ENCODE measurements around the gene CLEC20A. TPM values are rescaled to one million over a fixed set of nuclear protein-coding genes. Genes with fewer than 3 reads are reported as not detected.

The CLEC20A gene
- total and polyA plus RNA-seq, 9 of the 15 experiments (the other 6 are each of a cell fraction or from before 2014, with no cell fraction given) = not detected

DNA sequence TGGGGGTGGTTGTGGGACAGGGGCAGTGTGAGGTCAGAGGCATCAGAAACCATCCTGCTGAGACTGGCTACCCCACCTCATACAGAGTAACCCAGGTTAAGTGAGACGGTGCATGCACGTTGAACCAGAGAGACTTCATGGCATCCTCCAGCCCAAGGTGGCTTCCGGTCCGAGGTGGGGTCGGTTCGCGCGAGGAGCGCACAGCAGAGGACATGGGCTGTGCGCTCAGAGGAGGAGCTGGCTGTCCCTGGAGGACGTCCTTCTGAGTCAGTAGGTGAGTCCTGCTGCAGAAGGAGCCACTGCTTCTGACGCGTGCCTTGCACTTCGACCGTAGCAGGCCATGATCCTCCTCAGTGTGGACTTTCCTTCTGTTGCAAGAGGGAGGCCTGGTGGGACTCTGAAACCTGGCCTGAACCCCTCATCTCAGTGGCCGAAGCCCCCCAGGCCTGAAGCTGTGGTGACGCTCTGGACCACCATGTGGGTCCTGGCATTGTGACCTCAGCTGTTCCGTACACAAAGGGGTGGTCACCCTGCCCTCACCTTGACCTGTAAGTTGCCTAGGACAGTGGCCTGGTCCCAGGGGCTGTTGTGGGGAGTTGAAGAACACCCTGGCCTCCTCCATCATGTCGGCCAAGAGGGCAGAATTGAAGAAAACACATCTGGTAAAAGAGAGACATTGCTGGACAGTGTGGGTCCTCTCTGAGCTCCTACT is 16.0 kb upstream of the CLEC20A start, which contains the start of gene TEX35:
Gene TEX35 (plus strand): TSS at position 544 of the 712 bp plus-strand sequence. CDS start 80 bp downstream, at position 624.
- no peaks in the 10 kb centered on the region for H4K20me1 ChIP-seq (replicated peaks; ENCODE audit: control insufficient read depth, insufficient read depth, low read length)
- H3K36me3 ChIP-seq (ENCODE audit: control insufficient read depth, insufficient read depth, low read length) = no peaks in the 10 kb centered on the region
- H2AFZ ChIP-seq (ENCODE audit: low read depth, low read length) = peak within 1 kb of the TSS; percentile 6; the same call in 1 of the 2 replicates
- in situ Hi-C loops (cut with MboI) = loop anchor here (5.0 kb wide), 1 partner anchor 200 kb away; no protein-coding TSS in a partner anchor
- H3K9me3 ChIP-seq (replicated peaks; ENCODE audit: control insufficient read depth, insufficient read depth, low read depth, low read length) = no peaks in the 10 kb centered on the region
- CTCF ChIA-PET (ENCODE audit: low intra/inter-chr PET ratio) = no interaction called here
- FAIRE-seq (no peak), ATAC-seq (no peak), DNase-seq (ENCODE audit: extremely low read depth in 1 of 4, low spot score in 3 of 4) (no peak)
- no peak within 1 kb of the TSS for H3K9ac ChIP-seq (ENCODE audit: insufficient read depth in 1 of 2, low read depth in 2 of 2, low read length in 2 of 2)
- H3K79me2 ChIP-seq (ENCODE audit: control insufficient read depth, insufficient read depth, low read length) = no peaks in the 10 kb centered on the region
- POLR2A ChIA-PET = interaction anchor here (0.6 to 1.0 kb wide), 2 partner anchors 12 to 30 kb away, joined by 3 read pairs; no protein-coding TSS in a partner anchor
- H3K9me1 ChIP-seq (ENCODE audit: control insufficient read depth, insufficient read depth, low read length) = no peaks in the 10 kb centered on the region
- 15% methylated on average over 18 of the region's 19 CpGs for WGBS (ENCODE audit: insufficient coverage, low coverage, missing lambda C conversion rate)
- no peak within 1 kb of the TSS for H3K4me2 ChIP-seq (ENCODE audit: insufficient read depth, low read length)
- TF ChIP-seq POLR2AphosphoS5 (IDR thresholded peaks at IDR 0.05; ENCODE audit: control insufficient read depth, insufficient read depth, low read depth, low read length) (no peak), KDM4B (IDR thresholded peaks at IDR 0.05; ENCODE audit: borderline replicate concordance in 2 of 2, low read depth in 1 of 2) (no peak), E2F6 (IDR thresholded peaks at IDR 0.05; ENCODE audit: borderline replicate concordance in 1 of 2, extremely low read depth in 1 of 2, insufficient read depth in 1 of 2, insufficient read length in 1 of 2, low read depth in 1 of 2, low read length in 1 of 2, poor library complexity in 1 of 2, severe bottlenecking in 1 of 2) (no peak), POLR2H (tag; IDR thresholded peaks at IDR 0.05; ENCODE audit: low read depth) (no peak)
- TF ChIP-seq, protein P1, sequence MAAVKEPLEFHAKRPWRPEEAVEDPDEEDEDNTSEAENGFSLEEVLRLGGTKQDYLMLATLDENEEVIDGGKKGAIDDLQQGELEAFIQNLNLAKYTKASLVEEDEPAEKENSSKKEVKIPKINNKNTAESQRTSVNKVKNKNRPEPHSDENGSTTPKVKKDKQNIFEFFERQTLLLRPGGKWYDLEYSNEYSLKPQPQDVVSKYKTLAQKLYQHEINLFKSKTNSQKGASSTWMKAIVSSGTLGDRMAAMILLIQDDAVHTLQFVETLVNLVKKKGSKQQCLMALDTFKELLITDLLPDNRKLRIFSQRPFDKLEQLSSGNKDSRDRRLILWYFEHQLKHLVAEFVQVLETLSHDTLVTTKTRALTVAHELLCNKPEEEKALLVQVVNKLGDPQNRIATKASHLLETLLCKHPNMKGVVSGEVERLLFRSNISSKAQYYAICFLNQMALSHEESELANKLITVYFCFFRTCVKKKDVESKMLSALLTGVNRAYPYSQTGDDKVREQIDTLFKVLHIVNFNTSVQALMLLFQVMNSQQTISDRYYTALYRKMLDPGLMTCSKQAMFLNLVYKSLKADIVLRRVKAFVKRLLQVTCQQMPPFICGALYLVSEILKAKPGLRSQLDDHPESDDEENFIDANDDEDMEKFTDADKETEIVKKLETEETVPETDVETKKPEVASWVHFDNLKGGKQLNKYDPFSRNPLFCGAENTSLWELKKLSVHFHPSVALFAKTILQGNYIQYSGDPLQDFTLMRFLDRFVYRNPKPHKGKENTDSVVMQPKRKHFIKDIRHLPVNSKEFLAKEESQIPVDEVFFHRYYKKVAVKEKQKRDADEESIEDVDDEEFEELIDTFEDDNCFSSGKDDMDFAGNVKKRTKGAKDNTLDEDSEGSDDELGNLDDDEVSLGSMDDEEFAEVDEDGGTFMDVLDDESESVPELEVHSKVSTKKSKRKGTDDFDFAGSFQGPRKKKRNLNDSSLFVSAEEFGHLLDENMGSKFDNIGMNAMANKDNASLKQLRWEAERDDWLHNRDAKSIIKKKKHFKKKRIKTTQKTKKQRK (IDR thresholded peaks at IDR 0.05; ENCODE audit: borderline replicate concordance, low read depth, low read length) = no peak
- BruUV-seq (replicated peaks) = no TSS peak
- H3K4me3 ChIP-seq = no peak within 1 kb of the TSS
- H3K4me1 ChIP-seq (replicated peaks in 1 of 2; ENCODE audit: control insufficient read depth in 2 of 2, insufficient read depth in 2 of 2, low read length in 2 of 2) = no peaks in the 10 kb centered on the region
- no peak within 1 kb of the TSS for H3K27ac ChIP-seq (ENCODE audit: extremely low read depth, low read depth, low read length)
- intact Hi-C loops (cut with micrococcal nuclease) = no loop called here
- peaks cover 0 to 16% of the 10 kb centered on the region in 2 experiments; a peak in 2 of 5 replicates for H3K27me3 ChIP-seq (ENCODE audit: control insufficient read depth in 2 of 2, insufficient read depth in 2 of 2, low read length in 2 of 2)

Data from K562 (cell line).